Endothelial cell of umbilical vein (primary cell): Measurements from ENCODE around the gene CTSA. TPM values are rescaled to one million over a fixed set of nuclear protein-coding genes. Genes with fewer than 3 reads are reported as not detected.

Experiments used
- BruUV-seq: library from RNA; stranded (reverse); fragments of 400-500 nt; replicated peaks from 2 replicates; lab custom pipeline; 2021; lab: Mats Ljungman, UMichigan
- CTCF ChIA-PET: fragments of 300-600, 350-600 bp; sonication (Branson Sonifier 250); formaldehyde crosslinking; loops from one replicate; lab custom pipeline; 2021; ENCODE audit warnings: antibody characterized with exemption, inconsistent platforms; lab: Charles Lee
- POLR2A ChIA-PET: fragments of 300-600, 350-600 bp; sonication (Branson Sonifier 250); formaldehyde crosslinking; loops from one replicate; lab custom pipeline; 2021; ENCODE audit warnings: antibody characterized with exemption, inconsistent platforms; lab: Charles Lee
- DNase-seq: peaks from one replicate; pipeline ENCODE4 v3.0.0-alpha.2; 2011; ENCODE audit warnings: low read depth, low spot score
- FAIRE-seq: peaks from 2 replicates; lab custom pipeline; 2011; peaks lifted over from hg19 to GRCh38; lab: Jason Lieb, UNC
- H2AFZ ChIP-seq: 2 replicates; pipeline ENCODE4 v1.6.0; 2012; ENCODE audit warnings: low read depth, low read length, control low read depth, inconsistent platforms
- H3K27ac ChIP-seq: 2 replicates; pipeline ENCODE4 v1.5.1; 2011; ENCODE audit warnings: low read depth, mild to moderate bottlenecking, control low read depth, low read length, moderate library complexity; ENCODE audit not compliant: insufficient read depth
- H3K27me3 ChIP-seq, 2 experiments: 2 replicates each; pipeline versions ENCODE4 v1.6.0 to v1.6.1; 2011; ENCODE audit warnings: low read length in 2 of 2, mixed read lengths in 1 of 2; ENCODE audit not compliant: control insufficient read depth in 2 of 2, insufficient read depth in 2 of 2
- H3K36me3 ChIP-seq, 2 experiments: 2 replicates in 1 of 2; 3 replicates in 1 of 2; pipeline ENCODE4 v1.5.1; 2011; ENCODE audit warnings: low read length in 2 of 2, mild to moderate bottlenecking in 1 of 2, moderate library complexity in 1 of 2; ENCODE audit not compliant: control insufficient read depth in 2 of 2, insufficient read depth in 2 of 2; ENCODE audit errors: extremely low read depth in 1 of 2
- H3K4me1 ChIP-seq: 3 replicates; pipeline ENCODE4 v1.5.1; 2011; ENCODE audit warnings: mild to moderate bottlenecking, low read length; ENCODE audit not compliant: control insufficient read depth, insufficient read depth; ENCODE audit errors: extremely low read depth
- H3K4me2 ChIP-seq: 2 replicates; pipeline ENCODE4 v1.6.1; 2011; ENCODE audit warnings: low read length, control low read depth, mixed read lengths; ENCODE audit not compliant: insufficient read depth
- H3K4me3 ChIP-seq, 3 experiments: fragments of 200-600 bp in 1 of 3; sonication (generic), shearing (Covaris generic) in 1 of 3; replicated peaks in 1 of 3; 2 replicates each; pipeline ENCODE4 v1.5.1; 2011 to 2016; ENCODE audit warnings: control low read depth in 3 of 3, low read length in 3 of 3, mild to moderate bottlenecking in 2 of 3, inconsistent platforms in 1 of 3, low read depth in 1 of 3, moderate library complexity in 1 of 3; ENCODE audit not compliant: insufficient read depth in 1 of 3
- H3K79me2 ChIP-seq: 2 replicates; pipeline ENCODE4 v1.6.0; 2012; ENCODE audit warnings: low read length, inconsistent platforms; ENCODE audit not compliant: control insufficient read depth, insufficient read depth
- H3K9ac ChIP-seq: replicated peaks from 2 replicates; pipeline ENCODE3; 2011; ENCODE audit warnings: low read length, control low read depth; ENCODE audit not compliant: insufficient read depth; ENCODE audit errors: extremely low read depth
- H3K9me1 ChIP-seq: replicated peaks from 3 replicates; pipeline ENCODE4 v1.6.0; 2011; ENCODE audit warnings: mild to moderate bottlenecking, low read length; ENCODE audit not compliant: control insufficient read depth, insufficient read depth; ENCODE audit errors: extremely low read depth
- H3K9me3 ChIP-seq: replicated peaks from 2 replicates; pipeline ENCODE4 v1.5.1; 2012; ENCODE audit warnings: low read length, inconsistent platforms; ENCODE audit not compliant: control insufficient read depth, insufficient read depth
- H4K20me1 ChIP-seq: replicated peaks from 2 replicates; pipeline ENCODE3; 2011; ENCODE audit warnings: mild to moderate bottlenecking, low read length; ENCODE audit not compliant: control insufficient read depth, insufficient read depth; ENCODE audit errors: extremely low read depth
- EZH2 ChIP-seq: IDR thresholded peaks from 2 replicates; pipeline ENCODE4 v1.6.1; 2012; ENCODE audit warnings: borderline replicate concordance, low read depth, mild to moderate bottlenecking, moderate library complexity, low read length, inconsistent platforms; ENCODE audit not compliant: severe bottlenecking
- FOS ChIP-seq: IDR thresholded peaks from 2 replicates; pipeline ENCODE4 v1.6.1; 2011; ENCODE audit warnings: mild to moderate bottlenecking, low read length, moderate library complexity, borderline replicate concordance; ENCODE audit not compliant: insufficient read depth
- GATA2 ChIP-seq: IDR thresholded peaks from 2 replicates; pipeline ENCODE4 v1.7.0; 2011; ENCODE audit warnings: low read depth, mild to moderate bottlenecking, moderate library complexity, mixed read lengths, low read length; ENCODE audit not compliant: insufficient read length, insufficient read depth
- JUN ChIP-seq: IDR thresholded peaks from 2 replicates; pipeline ENCODE4 v1.6.1; 2011; ENCODE audit warnings: borderline replicate concordance, low read depth; ENCODE audit not compliant: insufficient read length, insufficient read depth
- MYC ChIP-seq: IDR thresholded peaks from one replicate; pipeline ENCODE4 v1.6.1; 2011; ENCODE audit warnings: mild to moderate bottlenecking, low read depth, low read length
- POLR2A ChIP-seq: IDR thresholded peaks from 2 replicates; pipeline ENCODE4 v1.6.1; 2012; ENCODE audit warnings: low read depth, mild to moderate bottlenecking, control low read depth, low read length
- POLR2AphosphoS5 ChIP-seq: IDR thresholded peaks from 2 replicates; pipeline ENCODE4 v1.6.1; 2012; ENCODE audit warnings: low read depth, mild to moderate bottlenecking, control low read depth, low read length, moderate library complexity; ENCODE audit not compliant: insufficient read depth
- dilution Hi-C: fragments of 300-500 bp; cut with MboI; formaldehyde crosslinking; loops from one replicate; pipeline ENCODE4 v1.15.0; 2019; ENCODE audit warnings: low sequenced_read_pairs; ENCODE audit not compliant: extremely low pct_ligation_motif_present
- intact Hi-C: fragments of 100-400 bp; cut with micrococcal nuclease; formaldehyde crosslinking; loops from one replicate; pipeline ENCODE4 v1.10.0; 2022
- polyA plus RNA-seq, 4 experiments: library from polyadenylated mRNA; depleted of rRNA in 3 of 4; stranded (reverse) in 3 of 4; unstranded in 1 of 4; fragments of >200 nt; gene quantifications; 2 replicates each; pipeline versions ENCODE4 v1.2.1 to v1.2.3, GENCODE V29; 2011 to 2012; ENCODE audit warnings: missing spikeins in 1 of 4
- total RNA-seq: library from RNA; stranded (reverse); gene quantifications from 2 replicates; pipeline ENCODE4 v1.2.3, GENCODE V29; 2021
- TF ChIP-seq, protein P1 (sequence below), 2 donors: IDR thresholded peaks; 1 replicate in 1 of 2; 2 replicates in 1 of 2; pipeline ENCODE4 v1.5.1; 2011; ENCODE audit warnings: low read length in 2 of 2, mild to moderate bottlenecking in 2 of 2, moderate library complexity in 2 of 2, control low read depth in 1 of 2, inconsistent platforms in 1 of 2, low read depth in 1 of 2; ENCODE audit not compliant: insufficient read depth in 1 of 2; ENCODE audit errors: extremely low read depth in 1 of 2
- TF ChIP-seq, protein P2 (sequence below): IDR thresholded peaks from 2 replicates; pipeline ENCODE4 v1.6.1; 2011; ENCODE audit not compliant: insufficient read depth, insufficient read length

Gene CTSA
- total and polyA plus RNA-seq, 2 donors (not counting 3 experiments of a cell fraction or from before 2014, with no cell fraction given): 169 to 409 TPM

DNA sequence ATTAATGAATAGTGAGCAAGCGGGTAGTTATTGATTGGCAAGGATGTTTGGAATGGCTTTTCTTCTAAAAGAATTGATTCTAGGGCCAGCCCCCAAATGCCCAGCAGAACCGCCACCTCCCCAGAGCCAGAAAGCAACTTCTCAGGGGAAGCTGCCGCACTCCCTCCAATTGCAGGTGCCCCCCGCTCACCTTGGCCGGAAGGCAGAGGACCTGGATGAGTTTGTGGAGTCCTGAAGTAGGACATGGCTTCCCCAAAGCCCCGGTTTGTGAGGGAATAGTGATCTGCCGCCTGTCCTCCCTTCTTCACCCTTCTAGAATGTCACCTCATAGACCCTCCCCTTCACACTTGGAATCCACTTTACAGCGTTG is 3.8 kb upstream of the CTSA start, which contains the start of gene SPATA25:
SPATA25 (minus strand) TSS at position 277 of the 370 bp plus-strand sequence; CDS start at position 245, 32 bp downstream.
- Histone ChIP-seq H3K9me3 (no peaks in the 10 kb centered on the region), H3K4me3 (no peak within 1 kb of the TSS), H2AFZ (no peak within 1 kb of the TSS), H3K27ac (no peak within 1 kb of the TSS), H3K9me1 (no peaks in the 10 kb centered on the region), H3K27me3 (no peaks in the 10 kb centered on the region), H3K36me3 (peaks cover 4 to 17% of the 10 kb centered on the region in 2 experiments), H3K9ac (no peak within 1 kb of the TSS), H3K4me2 (no peak within 1 kb of the TSS), H4K20me1 (no peaks in the 10 kb centered on the region), H3K4me1 (peaks cover 25% of the 10 kb centered on the region), H3K79me2 (peaks cover 12% of the 10 kb centered on the region)
- TF ChIP-seq, protein P1, sequence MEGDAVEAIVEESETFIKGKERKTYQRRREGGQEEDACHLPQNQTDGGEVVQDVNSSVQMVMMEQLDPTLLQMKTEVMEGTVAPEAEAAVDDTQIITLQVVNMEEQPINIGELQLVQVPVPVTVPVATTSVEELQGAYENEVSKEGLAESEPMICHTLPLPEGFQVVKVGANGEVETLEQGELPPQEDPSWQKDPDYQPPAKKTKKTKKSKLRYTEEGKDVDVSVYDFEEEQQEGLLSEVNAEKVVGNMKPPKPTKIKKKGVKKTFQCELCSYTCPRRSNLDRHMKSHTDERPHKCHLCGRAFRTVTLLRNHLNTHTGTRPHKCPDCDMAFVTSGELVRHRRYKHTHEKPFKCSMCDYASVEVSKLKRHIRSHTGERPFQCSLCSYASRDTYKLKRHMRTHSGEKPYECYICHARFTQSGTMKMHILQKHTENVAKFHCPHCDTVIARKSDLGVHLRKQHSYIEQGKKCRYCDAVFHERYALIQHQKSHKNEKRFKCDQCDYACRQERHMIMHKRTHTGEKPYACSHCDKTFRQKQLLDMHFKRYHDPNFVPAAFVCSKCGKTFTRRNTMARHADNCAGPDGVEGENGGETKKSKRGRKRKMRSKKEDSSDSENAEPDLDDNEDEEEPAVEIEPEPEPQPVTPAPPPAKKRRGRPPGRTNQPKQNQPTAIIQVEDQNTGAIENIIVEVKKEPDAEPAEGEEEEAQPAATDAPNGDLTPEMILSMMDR (IDR thresholded peaks at IDR 0.05; ENCODE audit: extremely low read depth in 1 of 2, insufficient read depth in 1 of 2, low read depth in 1 of 2, low read length in 2 of 2): no peak
- DNase-seq: no peak
- BruUV-seq: no TSS peak
- ChIA-PET CTCF (interaction anchor here (1.5 kb wide), 1 partner anchor 63 kb away, joined by 4 read pairs; no protein-coding TSS in a partner anchor), POLR2A (no interaction called here)
- intact Hi-C loops: no loop called here
- dilution Hi-C loops: no loop called here
- FAIRE-seq: no peak

DNA sequence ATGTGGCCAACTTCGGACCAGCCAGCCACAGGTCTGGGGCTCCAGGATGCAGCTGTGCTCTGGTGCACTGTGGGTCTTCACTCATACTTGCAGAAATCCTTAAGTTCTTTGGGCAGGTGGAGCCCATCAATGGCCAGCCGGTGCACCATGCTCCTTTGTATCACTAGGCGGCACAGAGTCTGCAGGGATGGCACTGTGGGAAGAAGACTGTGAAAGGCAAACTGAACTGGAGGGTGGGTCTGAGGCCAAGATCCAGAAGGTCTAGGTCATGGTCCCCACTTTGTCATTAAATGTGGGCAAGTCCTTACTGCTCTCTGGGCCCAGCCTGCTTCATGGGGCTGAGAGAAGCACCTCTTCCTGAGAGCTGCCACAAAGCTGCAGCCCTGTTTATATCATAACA is 2.5 kb upstream of the CTSA start:
- Histone ChIP-seq H3K27ac (no peak overlapping the region), H3K9me3 (no peaks in the 10 kb centered on the region), H3K36me3 (peaks cover under 1 to 12% of the 10 kb centered on the region in 2 experiments), H3K79me2 (peaks cover 4% of the 10 kb centered on the region), H2AFZ (no peak overlapping the region), H3K4me2 (no peak overlapping the region), H4K20me1 (no peaks in the 10 kb centered on the region), H3K9ac (no peak overlapping the region), H3K4me3 (no peak overlapping the region), H3K4me1 (peaks cover 31% of the 10 kb centered on the region), H3K9me1 (no peaks in the 10 kb centered on the region), H3K27me3 (no peaks in the 10 kb centered on the region)
- intact Hi-C loops (no loop called here), dilution Hi-C loops (no loop called here)
- POLR2A ChIA-PET: interaction anchor here (3.5 kb wide), 1 partner anchor 45 kb away, joined by 26 read pairs; the partner anchor contains the start of gene PCIF1
- CTCF ChIA-PET: interaction anchor here (0.9 to 4.9 kb wide), 4 partner anchors 8 to 82 kb away, joined by 3 to 35 read pairs (median 14); partner anchors contain the start of genes ZNF335 and ZSWIM1
- DNase-seq (no peak), FAIRE-seq (no peak)
- no peak for TF ChIP-seq FOS
- TF ChIP-seq JUN: no peak
- TF ChIP-seq, protein P2, sequence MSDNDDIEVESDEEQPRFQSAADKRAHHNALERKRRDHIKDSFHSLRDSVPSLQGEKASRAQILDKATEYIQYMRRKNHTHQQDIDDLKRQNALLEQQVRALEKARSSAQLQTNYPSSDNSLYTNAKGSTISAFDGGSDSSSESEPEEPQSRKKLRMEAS: no peak
- TF ChIP-seq GATA2: no peak
- TF ChIP-seq POLR2A: no peak
- TF ChIP-seq MYC: no peak
- TF ChIP-seq EZH2: no peak
- TF ChIP-seq, protein P1 (IDR thresholded peaks at IDR 0.05; ENCODE audit: extremely low read depth in 1 of 2, insufficient read depth in 1 of 2, low read depth in 1 of 2, low read length in 2 of 2): no peak
- no peak for TF ChIP-seq POLR2AphosphoS5
- BruUV-seq: no TSS peak
